NCI-H2196 treated with DMSO at 0.1 percent for 48 hours (cell line): ENCODE measurements around the gene SEPTIN6.

ENCODE experiments used
- DNase-seq: peaks from one replicate; lab custom pipeline; 2025; ENCODE audit not compliant: unreplicated experiment; lab: John Stamatoyannopoulos, UW

The SEPTIN6 gene

GRCh38 chrX:119659522-119659921 lies 33.4 kb downstream of the SEPTIN6 start:
- DNase-seq, result no peak

GRCh38 chrX:119655125-119655524 lies 37.8 kb downstream of the SEPTIN6 start:
- DNase-seq, result no peak

- no peak for DNase-seq
These were observed 38.8 kb downstream of the SEPTIN6 start for GRCh38 chrX:119654112-119654531.

GRCh38 chrX:119648421-119648775 lies 44.6 kb downstream of the SEPTIN6 start:
- no peak for DNase-seq

- no peak for DNase-seq
These were observed 45.2 kb downstream of the SEPTIN6 start for GRCh38 chrX:119647552-119648420.

- no peak for DNase-seq
These were observed 45.9 kb downstream of the SEPTIN6 start for GRCh38 chrX:119647089-119647488.

- no peak for DNase-seq
These were observed 46.5 kb downstream of the SEPTIN6 start for GRCh38 chrX:119646515-119646914.

GRCh38 chrX:119643696-119644095 lies 49.3 kb downstream of the SEPTIN6 start:
- no peak for DNase-seq
